K562 (cell line): ENCODE measurements around the gene KCTD19. TPM values are rescaled to one million over a fixed set of nuclear protein-coding genes. Genes with fewer than 3 reads are reported as not detected.

Source experiments
- ATAC-seq: fragments of 200-7000 bp; cut with Tn5 transposase; 3 replicates; pipeline ENCODE4 v1.9.1; 2020; ENCODE audit warnings: moderate library complexity
- BruUV-seq: library from RNA; stranded (reverse); fragments of 400-500 nt; replicated peaks from 2 replicates; lab custom pipeline; 2021; lab: Mats Ljungman, UMichigan
- CTCF ChIA-PET: fragments of 300-600 bp; formaldehyde crosslinking; extraction: SDS; loops from one replicate; lab custom pipeline; 2021; ENCODE audit warnings: low intra/inter-chr PET ratio; lab: Yijun Ruan, JAX
- POLR2A ChIA-PET: fragments of 300-600, 350-650 bp; sonication (Branson Sonifier 250); formaldehyde crosslinking; extraction: SDS; loops from one replicate; lab custom pipeline; 2021; ENCODE audit warnings: antibody characterized with exemption, inconsistent platforms; lab: Yijun Ruan, JAX
- DNase-seq, 4 experiments: peaks; one replicate each; pipeline versions ENCODE4 v3.0.0 to v3.0.0-alpha.2; 2011 to 2018; ENCODE audit warnings: low spot score in 3 of 4, mixed read lengths in 3 of 4; ENCODE audit errors: extremely low read depth in 1 of 4
- FAIRE-seq: peaks from 2 replicates; lab custom pipeline; 2011; peaks lifted over from hg19 to GRCh38; lab: Jason Lieb, UNC
- H2AFZ ChIP-seq: 2 replicates; pipeline ENCODE4 v1.6.0; 2011; ENCODE audit warnings: low read depth, low read length, control low read depth, inconsistent platforms
- H3K27ac ChIP-seq: fragments of 200-600 bp; 3 replicates; pipeline ENCODE4 v1.8.0; 2011; ENCODE audit warnings: low read depth, mild to moderate bottlenecking, control low read depth, inconsistent platforms, low read length, moderate library complexity, mixed read lengths; ENCODE audit errors: extremely low read depth
- H3K27me3 ChIP-seq, 2 experiments: fragments of 300-600 bp in 1 of 2; 2 replicates in 1 of 2; 3 replicates in 1 of 2; pipeline versions ENCODE4 v1.6.0 to v1.8.0; 2011; ENCODE audit warnings: inconsistent platforms in 2 of 2, low read length in 2 of 2, mild to moderate bottlenecking in 1 of 2, mixed read lengths in 1 of 2, moderate library complexity in 1 of 2; ENCODE audit not compliant: control insufficient read depth in 2 of 2, insufficient read depth in 2 of 2
- H3K36me3 ChIP-seq: fragments of 300-600 bp; 3 replicates; pipeline ENCODE4 v1.8.0; 2011; ENCODE audit warnings: mild to moderate bottlenecking, low read length, inconsistent platforms; ENCODE audit not compliant: control insufficient read depth, insufficient read depth
- H3K4me1 ChIP-seq, 2 experiments: fragments of 200-600 bp in 1 of 2; replicated peaks in 1 of 2; 2 replicates in 1 of 2; 3 replicates in 1 of 2; pipeline versions ENCODE4 v1.5.1 to v1.8.0; 2011; ENCODE audit warnings: inconsistent platforms in 2 of 2, low read length in 2 of 2, mild to moderate bottlenecking in 1 of 2, mixed read lengths in 1 of 2, moderate library complexity in 1 of 2; ENCODE audit not compliant: control insufficient read depth in 2 of 2, insufficient read depth in 2 of 2
- H3K4me2 ChIP-seq: 2 replicates; pipeline ENCODE4 v1.6.1; 2011; ENCODE audit warnings: low read length, control low read depth, inconsistent platforms, mixed read lengths; ENCODE audit not compliant: insufficient read depth
- H3K4me3 ChIP-seq: fragments of 200-600 bp; sonication (generic), shearing (Covaris generic); 2 replicates; pipeline ENCODE4 v1.5.1; 2016; ENCODE audit warnings: control low read depth, inconsistent platforms
- H3K79me2 ChIP-seq: fragments of 200-600 bp; 3 replicates; pipeline ENCODE4 v1.8.0; 2011; ENCODE audit warnings: low read length, inconsistent platforms; ENCODE audit not compliant: control insufficient read depth, insufficient read depth
- H3K9ac ChIP-seq, 2 experiments: 2 replicates each; pipeline versions ENCODE4 v1.6.0 to v1.6.1; 2011; ENCODE audit warnings: low read depth in 2 of 2, low read length in 2 of 2, control low read depth in 1 of 2, inconsistent platforms in 1 of 2, mild to moderate bottlenecking in 1 of 2, mixed read lengths in 1 of 2; ENCODE audit not compliant: insufficient read depth in 1 of 2
- H3K9me1 ChIP-seq: one replicate; pipeline ENCODE4 v1.6.0; 2011; ENCODE audit warnings: inconsistent platforms, mild to moderate bottlenecking, low read length, moderate library complexity; ENCODE audit not compliant: control insufficient read depth, insufficient read depth
- H3K9me3 ChIP-seq: replicated peaks from 2 replicates; pipeline ENCODE4 v1.5.1; 2011; ENCODE audit warnings: low read depth, low read length, inconsistent platforms; ENCODE audit not compliant: control insufficient read depth, insufficient read depth
- H4K20me1 ChIP-seq: replicated peaks from 2 replicates; pipeline ENCODE4 v1.6.1; 2011; ENCODE audit warnings: low read length, inconsistent platforms, mixed read lengths; ENCODE audit not compliant: control insufficient read depth, insufficient read depth
- MGA ChIP-seq: fragments of 450-650 bp; IDR thresholded peaks from 2 replicates; pipeline ENCODE4 v1.6.1; 2016; ENCODE audit warnings: mild to moderate bottlenecking, moderate library complexity
- POLR2G ChIP-seq: fragments of 200-400 bp; formaldehyde crosslinking; IDR thresholded peaks from 2 replicates; pipeline ENCODE4 v1.6.1; 2017; ENCODE audit warnings: low read depth, mild to moderate bottlenecking, antibody characterized with exemption, low read length, moderate library complexity
- RBFOX2 ChIP-seq: fragments of 200-400 bp; formaldehyde crosslinking; IDR thresholded peaks from 2 replicates; pipeline ENCODE4 v1.6.1; 2017; ENCODE audit warnings: low read depth, mild to moderate bottlenecking, low read length, moderate library complexity
- WGBS: fragments of 100-300 bp; shearing (Covaris generic); methylation state at CpG from one replicate; pipeline ENCODE4 v1.1.6; 2016; ENCODE audit warnings: low coverage, mixed read lengths; ENCODE audit not compliant: insufficient coverage; ENCODE audit errors: missing lambda C conversion rate; 5-methylcytosine and 5-hydroxymethylcytosine counted together
- in situ Hi-C: fragments of 300-500 bp; cut with MboI; formaldehyde crosslinking; loops from 4 replicates; pipeline ENCODE4 v1.15.0; 2018; ENCODE audit warnings: inconsistent platforms, mixed read lengths
- intact Hi-C: fragments of 100-400 bp; cut with micrococcal nuclease; formaldehyde crosslinking; loops from 2 replicates; pipeline ENCODE4 v1.14.2; 2022
- polyA plus RNA-seq, 8 experiments: library from polyadenylated mRNA; depleted of rRNA in 4 of 8; stranded (reverse) in 5 of 8; unstranded in 3 of 8; fragments of >200 nt; fragmentation: Nextera tagmentation in 2 of 8; fragmentation: Illumina TruSeq in 1 of 8; extraction: Ambion mirVana in 2 of 8; extraction: Trizol in 1 of 8; gene quantifications; 2 replicates each; pipeline versions ENCODE4 v1.2.1 to v1.2.3, GENCODE V29; 2011 to 2014; ENCODE audit warnings: inconsistent platforms in 1 of 8, missing spikeins in 1 of 8
- total RNA-seq, 7 experiments: library from RNA; depleted of rRNA in 6 of 7; stranded (reverse); fragments of >200 nt in 6 of 7; fragmentation: Illumina TruSeq in 2 of 7; extraction: Trizol in 2 of 7; gene quantifications; 2 replicates each; pipeline versions ENCODE4 v1.2.1 to v1.2.3, GENCODE V29; 2011 to 2021; ENCODE audit warnings: low replicate concordance in 1 of 7

KCTD19 gene
- total and polyA plus RNA-seq, 9 of the 15 experiments (the other 6 are each of a cell fraction or from before 2014, with no cell fraction given), result 0.03 to 0.91 (median 0.22) TPM; not detected in 2

GRCh38 chr16:67286441-67287235, 39.9 kb downstream of the KCTD19 start:
- WGBS, result 86% methylated on average over 26 of the region's 28 CpGs
- no TSS peak for BruUV-seq

More at GRCh38 chr16:67286441-67287235, 39.9 kb downstream of the KCTD19 start:
- peaks cover 24% of the 10 kb centered on the region; the same call in 2 of the 3 replicates for H3K36me3 ChIP-seq
- H3K4me3 ChIP-seq, result no peak overlapping the region
- no peak for DNase-seq
- H3K27ac ChIP-seq, result no peak overlapping the region
- in situ Hi-C loops (no loop called here), intact Hi-C loops (no loop called here)
- H3K27me3 ChIP-seq, result no peaks in the 10 kb centered on the region
- no peaks in the 10 kb centered on the region for H3K79me2 ChIP-seq
- no peak overlapping the region for H3K4me2 ChIP-seq
- ATAC-seq, result no peak
- no peak for TF ChIP-seq MGA
- peak; percentile 58 for TF ChIP-seq RBFOX2
- peak; percentile 54 for TF ChIP-seq POLR2G
- H3K9me1 ChIP-seq, result peaks cover 3% of the 10 kb centered on the region
- H3K9me3 ChIP-seq, result no peaks in the 10 kb centered on the region
- H2AFZ ChIP-seq, result no peak overlapping the region
- H4K20me1 ChIP-seq, result no peaks in the 10 kb centered on the region
- no peak for FAIRE-seq
- peak overlapping the region in 1 of 2 experiments; percentile 31; a peak in 1 of 4 replicates for H3K9ac ChIP-seq
- H3K4me1 ChIP-seq, result peaks cover 0 to 19% of the 10 kb centered on the region in 2 experiments; a peak in 1 of 5 replicates
- CTCF ChIA-PET, result no interaction called here
- POLR2A ChIA-PET, result interaction anchor here (0.5 to 1.1 kb wide), 2 partner anchors 13 to 16 kb away, joined by 3 to 4 read pairs; no protein-coding TSS in a partner anchor
